ENCODE results near the gene SPRTN.

SPRTN gene

GRCh38 chr1:231382426-231382825 is 44.3 kb downstream of the SPRTN start:
- no peak for DNase-seq

- DNase-seq, result no peak
Measured at GRCh38 chr1:231383159-231383860, 45.2 kb downstream of the SPRTN start.

GRCh38 chr1:231384696-231385415 is 46.8 kb downstream of the SPRTN start:
- no peak for DNase-seq

GRCh38 chr1:231385416-231385748 is 47.3 kb downstream of the SPRTN start:
- no peak for DNase-seq

- no peak for DNase-seq
Measured at GRCh38 chr1:231386466-231386865, 48.4 kb downstream of the SPRTN start.

- DNase-seq, result no peak
Measured at GRCh38 chr1:231387770-231388669, 49.9 kb downstream of the SPRTN start.

GRCh38 chr1:231390071-231390470 is 52.0 kb downstream of the SPRTN start:
- no peak for DNase-seq

GRCh38 chr1:231392389-231393131 is 54.5 kb downstream of the SPRTN start:
- DNase-seq, result no peak

GRCh38 chr1:231393668-231394067 is 55.6 kb downstream of the SPRTN start:
- no peak for DNase-seq

- DNase-seq, result no peak
Measured at GRCh38 chr1:231395076-231395997, 57.2 kb downstream of the SPRTN start.

GRCh38 chr1:231395998-231396390 is 57.9 kb downstream of the SPRTN start:
- no peak for DNase-seq

- no peak for DNase-seq
Measured at GRCh38 chr1:231396643-231397042, 58.5 kb downstream of the SPRTN start.

GRCh38 chr1:231397886-231398671 is 60.0 kb downstream of the SPRTN start:
- DNase-seq, result no peak

- DNase-seq, result no peak
Measured at GRCh38 chr1:231401478-231401877, 63.4 kb downstream of the SPRTN start.

GRCh38 chr1:231404318-231404717 is 66.2 kb downstream of the SPRTN start:
- DNase-seq, result no peak
